ENCODE measurements around the gene CYSTM1.

The CYSTM1 gene

DNA sequence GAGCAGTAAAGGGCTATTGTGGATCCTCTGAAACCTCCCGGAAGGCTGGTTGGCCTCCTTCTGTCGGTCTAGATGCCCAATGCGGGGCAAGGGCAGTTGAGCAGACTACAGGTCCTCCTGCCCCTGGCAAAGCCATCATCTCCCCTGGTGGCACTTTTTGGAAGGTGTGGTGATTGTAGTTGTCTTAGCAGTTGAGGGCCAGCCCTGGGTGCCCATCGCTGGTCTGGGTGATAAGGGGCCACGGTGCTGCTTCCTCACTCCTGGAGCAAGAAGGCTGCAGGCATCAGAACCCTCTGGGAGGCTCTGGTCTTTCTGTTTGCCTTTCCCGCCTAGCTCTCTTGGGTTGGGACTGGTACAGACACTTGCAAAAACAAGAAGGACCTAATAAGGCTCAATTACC is 63.8 kb downstream of the CYSTM1 start:
- Histone ChIP-seq H3K9me2 (replicated peaks; ENCODE audit: control insufficient read depth, low read length) (no peaks in the 10 kb centered on the region), H3K36me3 (ENCODE audit: control insufficient read depth, low read length) (no peaks in the 10 kb centered on the region), H3K27ac (ENCODE audit: low read depth, low read length) (no peak overlapping the region), H3K79me2 (ENCODE audit: control insufficient read depth, low read length) (no peaks in the 10 kb centered on the region), H3K4me2 (ENCODE audit: low read length) (no peak overlapping the region), H3K4me1 (ENCODE audit: control insufficient read depth, low read length) (no peaks in the 10 kb centered on the region), H3F3A (ENCODE audit: control insufficient read depth, insufficient read depth) (no peaks in the 10 kb centered on the region), H3K27me3 (ENCODE audit: control insufficient read depth, low read length) (no peaks in the 10 kb centered on the region), H3K9me3 (ENCODE audit: control insufficient read depth, insufficient read depth, low read length) (no peaks in the 10 kb centered on the region), H3K4me3 (ENCODE audit: low read length) (no peak overlapping the region), H4K20me1 (ENCODE audit: control insufficient read depth, insufficient read depth, low read depth, low read length) (0 out of 2 replicates have a peak, but pooled peaks cover 3% of the 10 kb centered on the region)
- TF ChIP-seq CTCF (IDR thresholded peaks at IDR 0.05; ENCODE audit: low read depth, low read length, poor library complexity, severe bottlenecking) (no peak), EZH2phosphoT487 (IDR thresholded peaks at IDR 0.05; ENCODE audit: borderline replicate concordance, low read length) (no peak)

GRCh38 chr5:140239461-140239860 is 64.5 kb downstream of the CYSTM1 start:
- Histone ChIP-seq H3K36me3 (ENCODE audit: control insufficient read depth, low read length) (no peaks in the 10 kb centered on the region), H3K9me3 (ENCODE audit: control insufficient read depth, insufficient read depth, low read length) (no peaks in the 10 kb centered on the region), H3K27me3 (ENCODE audit: control insufficient read depth, low read length) (no peaks in the 10 kb centered on the region), H3F3A (ENCODE audit: control insufficient read depth, insufficient read depth) (no peaks in the 10 kb centered on the region), H3K27ac (ENCODE audit: low read depth, low read length) (no peak overlapping the region), H3K4me1 (ENCODE audit: control insufficient read depth, low read length) (peaks cover under 1% of the 10 kb centered on the region; the same call in 1 of the 2 replicates), H3K79me2 (ENCODE audit: control insufficient read depth, low read length) (no peaks in the 10 kb centered on the region), H3K4me2 (ENCODE audit: low read length) (no peak overlapping the region), H4K20me1 (ENCODE audit: control insufficient read depth, insufficient read depth, low read depth, low read length) (0 out of 2 replicates have a peak, but pooled peaks cover 3% of the 10 kb centered on the region), H3K9me2 (replicated peaks; ENCODE audit: control insufficient read depth, low read length) (no peaks in the 10 kb centered on the region), H3K4me3 (ENCODE audit: low read length) (no peak overlapping the region)
- TF ChIP-seq EZH2phosphoT487 (IDR thresholded peaks at IDR 0.05; ENCODE audit: borderline replicate concordance, low read length) (no peak), CTCF (IDR thresholded peaks at IDR 0.05; ENCODE audit: low read depth, low read length, poor library complexity, severe bottlenecking) (no peak)

DNA sequence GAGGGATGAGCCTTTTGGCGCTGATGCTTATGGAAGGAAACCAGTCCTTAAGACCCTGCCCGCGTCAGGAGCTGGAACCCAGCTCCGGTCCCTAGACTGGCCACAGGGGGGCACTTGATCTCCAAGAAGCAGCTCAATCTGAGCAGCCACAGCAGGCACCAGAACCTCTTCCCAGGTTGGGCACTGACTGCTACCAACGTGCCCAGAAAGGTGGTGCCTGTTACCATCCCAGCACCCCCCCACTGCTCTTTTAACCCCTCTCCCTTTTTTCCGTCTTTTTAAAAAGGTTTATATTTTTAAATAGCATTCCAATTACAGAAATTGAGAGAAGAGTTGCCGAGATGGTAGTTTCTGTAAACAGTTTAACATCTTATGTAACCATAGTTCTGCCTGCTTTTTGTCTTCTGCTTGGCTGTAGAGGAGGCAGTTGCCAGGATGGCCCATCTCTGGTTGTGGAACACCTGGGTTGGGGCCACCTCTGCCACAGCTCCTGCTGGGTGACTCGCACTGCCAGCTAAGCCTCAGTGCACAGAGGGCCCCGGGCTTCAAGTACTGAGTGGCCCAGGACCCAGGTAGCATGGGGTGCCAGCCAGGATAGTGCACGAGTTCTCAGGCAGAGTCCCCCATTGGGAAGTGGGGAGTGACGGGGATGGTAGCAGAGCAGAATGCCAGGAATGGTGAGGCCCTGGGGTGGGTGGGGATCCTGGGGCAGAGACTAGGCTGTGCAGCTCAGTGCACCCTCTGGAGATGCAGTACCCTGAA is 65.1 kb downstream of the CYSTM1 start:
- no peaks in the 10 kb centered on the region for H3K9me3 ChIP-seq (ENCODE audit: control insufficient read depth, insufficient read depth, low read length)
- H3K4me1 ChIP-seq (ENCODE audit: control insufficient read depth, low read length), result peaks cover 7% of the 10 kb centered on the region
- no peaks in the 10 kb centered on the region for H3K79me2 ChIP-seq (ENCODE audit: control insufficient read depth, low read length)
- no peak overlapping the region for H3K4me2 ChIP-seq (ENCODE audit: low read length)
- H3K27ac ChIP-seq (ENCODE audit: low read depth, low read length), result no peak overlapping the region
- TF ChIP-seq CTCF (IDR thresholded peaks at IDR 0.05; ENCODE audit: low read depth, low read length, poor library complexity, severe bottlenecking) (peak; percentile 80), EZH2phosphoT487 (IDR thresholded peaks at IDR 0.05; ENCODE audit: borderline replicate concordance, low read length) (no peak)
- 0 out of 2 replicates have a peak, but pooled peaks cover 3% of the 10 kb centered on the region for H4K20me1 ChIP-seq (ENCODE audit: control insufficient read depth, insufficient read depth, low read depth, low read length)
- H3K4me3 ChIP-seq (ENCODE audit: low read length), result no peak overlapping the region
- peaks cover 6% of the 10 kb centered on the region for H3K36me3 ChIP-seq (ENCODE audit: control insufficient read depth, low read length)
- H3K27me3 ChIP-seq (ENCODE audit: control insufficient read depth, low read length), result no peaks in the 10 kb centered on the region
- no peaks in the 10 kb centered on the region for H3F3A ChIP-seq (ENCODE audit: control insufficient read depth, insufficient read depth)
- no peaks in the 10 kb centered on the region for H3K9me2 ChIP-seq (replicated peaks; ENCODE audit: control insufficient read depth, low read length)

Measured in DOHH2 (cell line).